Colonic mucosa (tissue), 4 donors: ENCODE measurements around the gene CCR3. TPM values are rescaled to one million over a fixed set of nuclear protein-coding genes. Genes with fewer than 3 reads are reported as not detected.

ENCODE experiments used
- DNase-seq: peaks from one replicate; pipeline ENCODE4 v3.0.0-alpha.2; 2020
- H3K27ac ChIP-seq: fragments of 200-600 bp; one replicate; pipeline ENCODE4 v1.8.0; 2021
- H3K27me3 ChIP-seq: fragments of 200-600 bp; one replicate; pipeline ENCODE4 v1.8.0; 2021
- H3K36me3 ChIP-seq: fragments of 200-600 bp; one replicate; pipeline ENCODE4 v1.8.0; 2021
- H3K4me1 ChIP-seq: fragments of 200-600 bp; one replicate; pipeline ENCODE4 v1.8.0; 2021; ENCODE audit warnings: mild to moderate bottlenecking
- H3K4me3 ChIP-seq: fragments of 200-600 bp; one replicate; pipeline ENCODE4 v1.8.0; 2021
- H3K9ac ChIP-seq, 2 donors: one replicate each; pipeline ENCODE4 v1.7.0; 2013; ENCODE audit warnings: control low read depth in 2 of 2, low read depth in 2 of 2, low read length in 2 of 2
- H3K9me3 ChIP-seq: fragments of 200-600 bp; one replicate; pipeline ENCODE4 v1.8.0; 2021
- CTCF ChIP-seq: fragments of 200-600 bp; IDR thresholded peaks from one replicate; pipeline ENCODE4 v1.8.0; 2022; ENCODE audit warnings: antibody characterized with exemption, mild to moderate bottlenecking
- intact Hi-C: fragments of 100-400 bp; cut with DNase I; formaldehyde crosslinking; loops from one replicate; pipeline ENCODE4 v1.14.1; 2022
- total RNA-seq, 2 donors: library from RNA; stranded (reverse); fragmentation: NEBNext Ultra II Directional in 1 of 2; extraction: Animal tissue kit (Norgen Biotek cat#: 25700) in 1 of 2; gene quantifications; one replicate each; pipeline ENCODE4 v1.2.1, GENCODE V29; 2021
- donor health status: healthy.
- donor health status: DM: no; HTN: no; CAD: no.
- donor health status: DM: no; HTN: no; CAD: no.

CCR3 gene
- total RNA-seq, 2 donors from 2014 or later: not detected

GRCh38 chr3:46258525-46258924 is 16.3 kb downstream of the CCR3 start:
- no peaks in the 10 kb centered on the region for H3K36me3 ChIP-seq
- DNase-seq: no peak
- no peaks in the 10 kb centered on the region for H3K4me1 ChIP-seq
- no peak for TF ChIP-seq CTCF
- H3K9ac ChIP-seq: no peak overlapping the region
- no peaks in the 10 kb centered on the region for H3K27me3 ChIP-seq
- intact Hi-C loops: no loop called here
- no peak overlapping the region for H3K27ac ChIP-seq
- no peak overlapping the region for H3K4me3 ChIP-seq
- no peaks in the 10 kb centered on the region for H3K9me3 ChIP-seq

- Histone ChIP-seq H3K27ac (no peak overlapping the region), H3K9me3 (no peaks in the 10 kb centered on the region), H3K9ac (no peak overlapping the region), H3K27me3 (no peaks in the 10 kb centered on the region), H3K4me1 (no peaks in the 10 kb centered on the region), H3K36me3 (no peaks in the 10 kb centered on the region), H3K4me3 (no peak overlapping the region)
- DNase-seq: no peak
- intact Hi-C loops: no loop called here
- TF ChIP-seq CTCF: no peak
Measured at GRCh38 chr3:46261926-46262594, 19.8 kb downstream of the CCR3 start.

GRCh38 chr3:46264002-46264401 is 21.7 kb downstream of the CCR3 start:
- Histone ChIP-seq H3K9me3 (no peaks in the 10 kb centered on the region), H3K36me3 (no peaks in the 10 kb centered on the region), H3K4me3 (no peak overlapping the region), H3K4me1 (no peaks in the 10 kb centered on the region), H3K27ac (no peak overlapping the region), H3K9ac (no peak overlapping the region), H3K27me3 (no peaks in the 10 kb centered on the region)
- DNase-seq: no peak
- intact Hi-C loops: no loop called here
- no peak for TF ChIP-seq CTCF

- no peaks in the 10 kb centered on the region for H3K4me1 ChIP-seq
- no peak overlapping the region for H3K27ac ChIP-seq
- no peak for TF ChIP-seq CTCF
- H3K9ac ChIP-seq: no peak overlapping the region
- no peaks in the 10 kb centered on the region for H3K36me3 ChIP-seq
- DNase-seq: no peak
- no peak overlapping the region for H3K4me3 ChIP-seq
- no peaks in the 10 kb centered on the region for H3K27me3 ChIP-seq
- intact Hi-C loops: no loop called here
- no peaks in the 10 kb centered on the region for H3K9me3 ChIP-seq
Measured at GRCh38 chr3:46266598-46266997, 24.3 kb downstream of the CCR3 start.

- no peaks in the 10 kb centered on the region for H3K36me3 ChIP-seq
- TF ChIP-seq CTCF: no peak
- H3K9me3 ChIP-seq: no peaks in the 10 kb centered on the region
- no peaks in the 10 kb centered on the region for H3K27me3 ChIP-seq
- no peak overlapping the region for H3K9ac ChIP-seq
- no peak for DNase-seq
- no peak overlapping the region for H3K4me3 ChIP-seq
- H3K4me1 ChIP-seq: no peaks in the 10 kb centered on the region
- H3K27ac ChIP-seq: no peak overlapping the region
- intact Hi-C loops: no loop called here
Measured at GRCh38 chr3:46269556-46269955, 27.3 kb downstream of the CCR3 start.
